ENCODE data around the gene GRAMD2A.
"Not testable (repeated sequence)": the region's sequence is repeated elsewhere in the genome, so short reads cannot be mapped to it uniquely, and the experiment has no call there.

The GRAMD2A gene

DNA sequence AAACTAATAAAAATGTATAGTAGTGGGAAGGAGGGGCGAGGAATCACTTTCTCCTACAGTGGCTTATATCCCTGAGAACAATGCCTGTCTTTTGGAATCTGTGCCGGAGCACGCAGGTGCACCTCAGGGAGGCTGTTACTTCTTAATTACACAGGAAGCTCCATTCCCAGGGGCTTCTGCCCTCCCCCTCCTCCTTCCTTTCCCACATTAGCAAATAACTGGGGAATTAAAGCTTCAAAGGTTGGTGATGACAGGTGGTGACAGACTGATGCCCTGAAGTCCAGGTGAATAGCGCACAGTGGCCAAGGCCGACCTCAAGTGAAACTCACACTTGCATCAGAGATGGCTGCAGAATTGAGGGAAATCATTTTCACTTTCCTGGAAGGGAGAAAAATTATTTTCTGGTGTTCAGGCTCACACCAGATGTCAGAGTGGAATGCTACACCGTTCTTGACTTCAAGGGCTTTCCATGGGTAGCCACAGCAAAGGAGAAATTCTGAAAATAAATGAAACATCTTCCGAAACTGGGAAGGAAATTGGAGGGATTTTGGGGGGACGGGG is 3.7 kb downstream of the GRAMD2A start:
- no peak for DNase-seq (ENCODE audit: extremely low spot score, insufficient read length, low read depth)
- no peak for FAIRE-seq

- DNase-seq (ENCODE audit: extremely low spot score, insufficient read length, low read depth) = no peak
- no peak for FAIRE-seq
Observed at GRCh38 chr15:72192416-72192815, 5.2 kb downstream of the GRAMD2A start.

DNA sequence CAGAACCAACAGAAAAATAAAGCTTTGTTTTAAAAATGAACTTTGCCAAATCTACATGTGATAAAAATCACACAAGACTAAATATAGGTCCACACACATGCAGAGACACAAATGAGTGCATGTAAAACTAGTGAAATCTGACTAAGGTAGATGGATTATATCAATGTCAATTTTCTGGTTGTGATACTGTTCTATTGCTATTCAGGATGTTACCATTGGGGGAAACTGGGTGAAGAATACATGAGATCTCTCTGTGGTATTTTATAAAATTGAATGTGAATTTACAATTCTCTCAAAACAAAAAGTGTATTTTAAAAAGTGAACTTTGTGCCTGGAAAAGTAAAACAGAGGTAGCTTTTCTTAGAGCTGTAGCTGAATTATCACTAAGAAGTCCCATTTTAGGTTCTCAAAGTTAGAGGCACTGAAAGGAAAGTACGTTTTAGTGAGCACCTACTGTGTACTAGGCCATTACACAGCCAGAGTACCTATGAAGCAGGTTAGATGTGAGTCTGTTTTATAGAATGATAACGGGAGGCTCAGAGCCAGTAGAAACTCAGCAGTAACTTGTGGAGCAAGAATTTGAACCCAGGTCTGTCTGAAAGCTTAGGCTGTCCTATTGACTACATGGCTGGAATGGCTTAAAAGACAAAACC is 8.2 kb downstream of the GRAMD2A start:
- FAIRE-seq = no peak
- no peak for DNase-seq (ENCODE audit: extremely low spot score, insufficient read length, low read depth)

GRCh38 chr15:72184165-72184811 is 13.3 kb downstream of the GRAMD2A start:
- FAIRE-seq (no peak), DNase-seq (ENCODE audit: extremely low spot score, insufficient read length, low read depth) (no peak)

DNA sequence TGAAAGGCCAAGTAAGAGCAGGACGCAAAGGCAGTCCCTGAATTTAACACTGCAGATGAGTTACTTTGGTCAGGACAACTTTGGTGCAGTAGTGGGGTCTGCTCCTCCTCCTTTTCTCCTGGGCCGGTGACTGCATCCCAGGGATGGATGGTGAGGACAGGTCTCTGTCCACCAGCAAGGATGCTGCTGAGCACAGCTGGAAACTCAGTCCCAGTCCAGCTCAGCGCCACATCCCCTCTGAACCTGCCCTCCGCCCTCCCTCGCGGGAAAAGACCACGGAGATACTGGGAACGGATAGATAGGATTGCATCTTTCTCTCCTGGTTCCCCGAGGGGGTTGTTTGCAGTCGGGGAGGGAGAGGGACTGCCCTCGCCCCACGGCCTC is 13.8 kb downstream of the GRAMD2A start:
- DNase-seq (ENCODE audit: extremely low spot score, insufficient read length, low read depth) (no peak), FAIRE-seq (no peak)

DNA sequence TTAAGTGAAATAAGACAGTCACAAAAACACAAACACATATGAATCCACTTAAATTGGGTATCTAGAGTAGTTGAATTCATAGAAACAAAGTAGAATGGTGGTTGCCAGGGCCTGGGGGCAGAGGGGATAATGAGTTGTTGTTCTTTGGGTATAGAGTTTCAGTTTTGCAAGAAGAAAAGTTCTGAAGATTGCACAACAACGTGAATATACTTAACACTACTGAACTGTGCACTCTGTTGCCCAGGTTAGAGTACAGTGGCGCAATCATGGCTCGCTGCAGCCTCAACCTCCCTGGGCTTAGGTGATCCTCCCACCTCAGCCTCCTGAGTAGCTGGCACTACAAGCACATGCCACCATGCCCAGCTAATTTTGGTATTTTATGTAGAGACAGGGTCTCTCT is 14.9 kb downstream of the GRAMD2A start:
- FAIRE-seq (no peak), DNase-seq (ENCODE audit: extremely low spot score, insufficient read length, low read depth) (no peak)

DNA sequence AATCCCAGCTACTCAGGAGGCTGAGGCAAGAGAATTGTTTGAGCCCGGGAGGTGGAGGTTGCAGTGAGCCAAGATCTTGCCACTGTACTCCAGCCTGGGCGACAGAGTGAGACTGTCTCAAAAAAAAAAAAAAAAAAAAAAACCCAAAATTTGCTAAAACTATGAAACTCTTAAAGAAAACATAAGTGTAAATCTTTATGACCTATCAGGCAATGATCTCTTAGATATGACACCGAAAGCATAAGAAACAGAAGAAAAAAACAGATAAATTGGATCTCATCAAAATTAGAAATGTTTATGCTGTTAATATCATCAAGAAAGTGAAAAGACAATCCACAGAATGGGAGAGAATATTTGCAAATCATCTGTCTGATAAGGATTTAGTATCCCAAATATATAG is 15.3 kb downstream of the GRAMD2A start:
- FAIRE-seq = no peak
- DNase-seq (ENCODE audit: extremely low spot score, insufficient read length, low read depth) = no peak

DNA sequence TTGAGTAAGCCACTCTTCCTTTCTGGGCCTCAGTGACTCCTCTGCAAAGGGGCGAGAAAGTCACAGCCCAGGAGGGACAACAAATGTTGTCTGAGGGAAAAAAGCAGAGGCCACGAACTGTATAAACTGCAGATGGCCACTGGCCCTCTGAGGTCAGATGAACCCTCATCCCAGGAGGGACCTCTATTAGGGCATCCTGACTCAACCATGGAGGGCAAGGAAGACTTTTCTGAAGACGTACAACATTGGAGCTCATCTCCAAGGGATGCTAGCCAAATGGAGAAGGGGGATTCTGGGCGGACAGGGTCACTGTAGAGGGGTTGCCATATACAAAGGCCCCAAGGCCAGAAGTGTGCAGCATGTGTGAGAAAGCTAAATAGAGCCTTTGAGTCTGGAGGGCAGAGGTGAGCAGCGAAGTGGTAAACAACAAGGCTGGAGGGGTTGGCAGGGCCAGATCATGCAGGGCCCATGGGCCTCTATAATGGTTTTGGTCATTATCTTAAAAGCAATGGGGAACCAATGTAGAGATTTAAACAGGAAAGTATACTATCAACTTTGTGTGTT is 16.7 kb downstream of the GRAMD2A start:
- DNase-seq (ENCODE audit: extremely low spot score, insufficient read length, low read depth) = no peak

GRCh38 chr15:72179950-72180581 is 17.5 kb downstream of the GRAMD2A start:
- DNase-seq (ENCODE audit: extremely low spot score, insufficient read length, low read depth) = no peak
- FAIRE-seq = no peak

More for the DNA sequence above, 16.7 kb downstream of the GRAMD2A start:
- FAIRE-seq = no peak

DNA sequence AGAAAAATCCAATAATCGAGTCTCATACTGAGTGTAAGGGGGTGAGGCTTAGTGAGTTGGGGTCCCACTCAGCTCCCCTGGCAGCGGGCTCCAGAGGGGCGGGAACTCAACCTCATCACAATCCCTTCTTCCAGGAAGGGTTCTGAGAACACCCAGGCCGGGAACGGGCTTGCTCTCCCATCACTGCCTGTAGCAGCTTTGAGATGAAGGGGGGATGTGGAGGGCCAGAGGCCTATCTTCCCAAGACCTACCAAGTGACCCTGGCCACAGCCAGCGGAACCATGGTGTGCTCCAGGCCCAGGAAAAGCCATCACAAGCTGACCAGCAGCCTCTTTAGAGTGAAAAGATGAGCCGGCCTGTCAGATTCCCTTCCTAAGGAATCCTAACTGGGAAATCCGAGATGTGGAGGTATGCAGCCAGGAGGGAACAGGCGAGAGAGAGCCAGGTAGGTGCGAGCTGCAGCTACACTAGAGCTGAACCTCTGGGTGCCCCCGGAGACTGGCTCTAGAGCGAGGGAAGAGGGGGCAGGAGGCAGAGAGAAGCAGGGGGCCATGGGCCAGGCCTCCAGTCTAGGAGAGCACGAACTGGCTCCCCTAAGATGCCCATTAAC is 18.5 kb downstream of the GRAMD2A start:
- DNase-seq (ENCODE audit: extremely low spot score, insufficient read length, low read depth) (no peak), FAIRE-seq (no peak)

DNA sequence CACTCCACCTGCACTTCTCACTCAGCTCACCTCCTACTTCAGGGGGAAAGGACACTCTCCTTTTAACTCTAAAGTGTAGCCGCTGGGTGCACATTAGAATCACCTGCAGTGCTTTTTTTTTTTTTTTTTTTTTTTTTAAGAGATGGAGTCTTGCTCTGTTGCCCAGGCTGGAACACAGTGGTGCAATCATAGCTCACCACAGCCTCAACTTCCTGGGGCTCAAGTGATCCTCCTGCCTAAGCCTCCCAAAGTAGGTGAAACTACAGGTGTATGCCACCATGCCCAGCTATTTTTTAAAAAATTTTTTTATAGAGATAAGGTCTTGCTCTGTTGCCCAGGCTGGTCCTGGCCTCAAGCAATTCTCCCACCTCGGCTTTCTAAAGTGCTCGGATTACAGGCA is 20.8 kb downstream of the GRAMD2A start:
- DNase-seq (ENCODE audit: extremely low spot score, insufficient read length, low read depth) = no peak
- FAIRE-seq = no peak

DNA sequence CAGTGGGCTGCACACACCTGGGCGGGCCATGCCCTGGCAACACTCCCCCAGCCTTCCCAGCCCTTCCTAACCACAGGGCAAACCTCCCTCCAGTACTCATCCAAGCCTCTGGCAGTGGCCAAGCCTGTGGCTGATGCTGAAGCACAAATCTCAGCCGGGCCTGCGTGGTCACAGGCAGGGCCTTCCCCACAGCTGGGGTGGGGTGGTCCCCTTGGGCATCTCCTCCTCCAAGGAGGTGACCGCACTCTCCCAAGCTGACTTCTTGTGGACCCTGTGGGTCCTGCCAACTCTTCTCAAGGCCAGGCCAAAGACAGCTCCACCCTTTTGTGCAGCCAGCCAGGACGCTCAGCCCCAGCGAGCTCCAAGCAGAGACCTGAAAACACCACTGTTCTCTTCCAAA is 21.4 kb downstream of the GRAMD2A start:
- no peak for FAIRE-seq
- DNase-seq (ENCODE audit: extremely low spot score, insufficient read length, low read depth) = no peak

GRCh38 chr15:72175186-72176044 is 22.2 kb downstream of the GRAMD2A start:
- FAIRE-seq (no peak), DNase-seq (ENCODE audit: extremely low spot score, insufficient read length, low read depth) (no peak)

GRCh38 chr15:72174551-72175165 is 22.9 kb downstream of the GRAMD2A start:
- no peak for DNase-seq (ENCODE audit: extremely low spot score, insufficient read length, low read depth)
- no peak for FAIRE-seq

DNA sequence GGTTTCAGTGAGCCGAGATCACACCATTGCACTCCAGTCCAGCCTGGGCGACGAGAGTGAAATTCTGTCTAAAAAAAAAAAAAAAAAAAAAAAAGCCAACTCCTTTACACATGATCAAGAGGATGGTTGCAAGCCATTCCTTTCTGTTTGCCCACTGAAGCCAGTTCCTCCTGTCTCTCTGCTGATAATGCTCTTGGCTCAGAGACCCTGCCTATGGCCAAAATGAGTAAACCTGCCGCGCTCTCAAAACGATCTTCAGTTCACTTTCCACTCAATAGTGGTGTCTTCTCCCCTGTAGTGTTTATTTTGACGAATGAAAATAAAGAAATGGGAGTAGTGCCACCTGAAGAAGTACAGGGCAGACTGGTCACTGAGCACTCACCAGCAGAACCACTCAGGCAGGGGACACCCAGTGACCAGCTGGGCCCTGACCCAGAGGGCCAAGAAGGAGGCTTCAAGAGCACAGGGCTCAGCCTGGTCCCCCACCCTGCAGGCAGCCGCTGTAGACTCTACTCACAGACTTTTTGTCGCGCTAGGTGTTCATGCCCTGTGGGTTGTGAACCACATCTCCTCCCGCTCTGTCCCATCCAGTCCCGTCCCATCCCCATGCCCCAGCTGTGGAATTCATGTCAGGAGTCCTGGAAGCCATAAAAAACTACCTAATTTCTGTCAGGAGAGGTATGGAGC is 23.6 kb downstream of the GRAMD2A start:
- DNase-seq (ENCODE audit: extremely low spot score, insufficient read length, low read depth) (no peak), FAIRE-seq (no peak)

- FAIRE-seq = no peak
- no peak for DNase-seq (ENCODE audit: extremely low spot score, insufficient read length, low read depth)
Observed at GRCh38 chr15:72173401-72173800, 24.2 kb downstream of the GRAMD2A start.

GRCh38 chr15:72172796-72173195 is 24.8 kb downstream of the GRAMD2A start:
- DNase-seq (ENCODE audit: extremely low spot score, insufficient read length, low read depth) (no peak), FAIRE-seq (no peak)

DNA sequence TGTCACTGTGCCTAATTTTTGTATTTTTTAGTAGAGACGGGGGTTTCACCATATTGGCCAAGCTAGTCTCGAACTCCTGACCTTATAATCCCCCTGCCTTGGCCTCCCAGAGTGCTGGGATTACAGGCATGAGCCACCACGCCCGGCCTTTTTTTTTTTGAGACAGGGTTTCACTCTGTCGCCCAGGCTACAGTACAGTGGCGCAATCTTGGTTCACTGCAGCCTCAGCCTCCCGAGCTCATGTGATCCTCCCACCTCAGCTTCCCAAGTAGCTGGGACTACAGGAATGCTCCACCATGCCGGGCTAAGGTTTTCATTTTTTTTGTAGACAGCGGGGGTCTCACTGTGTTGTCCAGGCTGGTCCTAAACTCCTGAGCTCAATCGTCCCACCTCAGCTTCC is 25.6 kb downstream of the GRAMD2A start:
- DNase-seq (ENCODE audit: extremely low spot score, insufficient read length, low read depth); FAIRE-seq: not testable (repeated sequence)

GRCh38 chr15:72170691-72171090 is 26.9 kb downstream of the GRAMD2A start:
- FAIRE-seq (no peak), DNase-seq (ENCODE audit: extremely low spot score, insufficient read length, low read depth) (no peak)

Measured in GM18507 (cell line).